ENCODE measurements around the gene OR1A1. TPM values are rescaled to one million over a fixed set of nuclear protein-coding genes. Genes with fewer than 3 reads are reported as not detected.

OR1A1 gene
- total and polyA plus RNA-seq, 9 of the 15 experiments (the other 6 are each of a cell fraction or from before 2014, with no cell fraction given): not detected

DNA sequence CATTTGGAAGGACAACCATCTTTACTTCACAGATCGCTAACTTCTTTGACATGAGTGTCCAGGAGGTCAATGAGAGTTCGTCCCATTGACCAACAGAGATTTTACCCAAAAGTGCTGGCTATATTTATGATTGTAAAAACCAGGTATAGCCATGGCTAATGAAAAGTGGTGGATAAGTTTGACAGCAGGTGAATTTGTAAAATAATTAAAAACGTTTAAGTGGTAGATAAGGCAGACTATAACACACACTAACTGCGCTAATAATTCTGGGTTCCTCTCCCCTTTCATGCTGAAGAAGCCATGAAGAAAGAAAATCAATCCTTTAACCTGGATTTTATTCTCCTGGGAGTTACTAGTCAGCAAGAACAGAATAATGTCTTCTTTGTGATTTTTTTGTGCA is 10.2 kb upstream of the OR1A1 start, which contains the start of gene OR1A2:
Gene OR1A2, plus strand, starts transcription at position 301 of the 400 bp plus-strand sequence. Its CDS starts 0 bp downstream, at position 301.
- Histone ChIP-seq H3K9ac (ENCODE audit: insufficient read depth in 1 of 2, low read depth in 2 of 2, low read length in 2 of 2) (no peak within 1 kb of the TSS), H3K27ac (ENCODE audit: extremely low read depth, low read depth, low read length) (no peak within 1 kb of the TSS), H3K9me3 (replicated peaks; ENCODE audit: control insufficient read depth, insufficient read depth, low read depth, low read length) (no peaks in the 10 kb centered on the region), H3K79me2 (ENCODE audit: control insufficient read depth, insufficient read depth, low read length) (no peaks in the 10 kb centered on the region), H3K9me1 (ENCODE audit: control insufficient read depth, insufficient read depth, low read length) (no peaks in the 10 kb centered on the region), H3K4me3 (no peak within 1 kb of the TSS), H4K20me1 (replicated peaks; ENCODE audit: control insufficient read depth, insufficient read depth, low read length) (no peaks in the 10 kb centered on the region), H3K4me2 (ENCODE audit: insufficient read depth, low read length) (no peak within 1 kb of the TSS), H3K27me3 (ENCODE audit: control insufficient read depth in 2 of 2, insufficient read depth in 2 of 2, low read length in 2 of 2) (no peaks in the 10 kb centered on the region), H3K4me1 (replicated peaks in 1 of 2; ENCODE audit: control insufficient read depth in 2 of 2, insufficient read depth in 2 of 2, low read length in 2 of 2) (no peaks in the 10 kb centered on the region), H3K36me3 (ENCODE audit: control insufficient read depth, insufficient read depth, low read length) (no peaks in the 10 kb centered on the region), H2AFZ (ENCODE audit: low read depth, low read length) (no peak within 1 kb of the TSS)
- in situ Hi-C loops (cut with MboI): no loop called here
- BruUV-seq (replicated peaks): no TSS peak
- ChIA-PET POLR2A (no interaction called here), CTCF (ENCODE audit: low intra/inter-chr PET ratio) (no interaction called here)
- ATAC-seq (no peak), FAIRE-seq (no peak), DNase-seq (ENCODE audit: extremely low read depth in 1 of 4, low spot score in 3 of 4) (no peak)
- intact Hi-C loops (cut with micrococcal nuclease): no loop called here
- WGBS (ENCODE audit: insufficient coverage, low coverage, missing lambda C conversion rate): 0% methylated on average over 4 of the region's 4 CpGs
- TF ChIP-seq NFE2L1 (tag; IDR thresholded peaks at IDR 0.05; ENCODE audit: borderline replicate concordance, low read depth) (no peak), MYBL2 (IDR thresholded peaks at IDR 0.05; ENCODE audit: low read depth) (no peak), MYBL2 (CRISPR knock-in tag; IDR thresholded peaks at IDR 0.05; ENCODE audit: borderline replicate concordance) (no peak), CSDE1 (IDR thresholded peaks at IDR 0.05) (no peak), RUNX1 (IDR thresholded peaks at IDR 0.05; ENCODE audit: low read depth) (no peak), TARDBP (IDR thresholded peaks at IDR 0.05) (no peak), ZNF551 (CRISPR knock-in tag; IDR thresholded peaks at IDR 0.05) (no peak), CCAR2 (IDR thresholded peaks at IDR 0.05; ENCODE audit: low read depth, low read length) (no peak), ILK (tag; IDR thresholded peaks at IDR 0.05; ENCODE audit: borderline replicate concordance, low read depth) (no peak), SAFB2 (IDR thresholded peaks at IDR 0.05; ENCODE audit: borderline replicate concordance, low read depth, low read length, severe bottlenecking) (no peak), POLR3A (IDR thresholded peaks at IDR 0.05; ENCODE audit: borderline replicate concordance, extremely low read depth, insufficient read depth, insufficient read length) (no peak), STAG1 (CRISPR knock-in tag; IDR thresholded peaks at IDR 0.05; ENCODE audit: borderline replicate concordance) (no peak), TEAD2 (tag; IDR thresholded peaks at IDR 0.05) (no peak)
- TF ChIP-seq, protein P1, sequence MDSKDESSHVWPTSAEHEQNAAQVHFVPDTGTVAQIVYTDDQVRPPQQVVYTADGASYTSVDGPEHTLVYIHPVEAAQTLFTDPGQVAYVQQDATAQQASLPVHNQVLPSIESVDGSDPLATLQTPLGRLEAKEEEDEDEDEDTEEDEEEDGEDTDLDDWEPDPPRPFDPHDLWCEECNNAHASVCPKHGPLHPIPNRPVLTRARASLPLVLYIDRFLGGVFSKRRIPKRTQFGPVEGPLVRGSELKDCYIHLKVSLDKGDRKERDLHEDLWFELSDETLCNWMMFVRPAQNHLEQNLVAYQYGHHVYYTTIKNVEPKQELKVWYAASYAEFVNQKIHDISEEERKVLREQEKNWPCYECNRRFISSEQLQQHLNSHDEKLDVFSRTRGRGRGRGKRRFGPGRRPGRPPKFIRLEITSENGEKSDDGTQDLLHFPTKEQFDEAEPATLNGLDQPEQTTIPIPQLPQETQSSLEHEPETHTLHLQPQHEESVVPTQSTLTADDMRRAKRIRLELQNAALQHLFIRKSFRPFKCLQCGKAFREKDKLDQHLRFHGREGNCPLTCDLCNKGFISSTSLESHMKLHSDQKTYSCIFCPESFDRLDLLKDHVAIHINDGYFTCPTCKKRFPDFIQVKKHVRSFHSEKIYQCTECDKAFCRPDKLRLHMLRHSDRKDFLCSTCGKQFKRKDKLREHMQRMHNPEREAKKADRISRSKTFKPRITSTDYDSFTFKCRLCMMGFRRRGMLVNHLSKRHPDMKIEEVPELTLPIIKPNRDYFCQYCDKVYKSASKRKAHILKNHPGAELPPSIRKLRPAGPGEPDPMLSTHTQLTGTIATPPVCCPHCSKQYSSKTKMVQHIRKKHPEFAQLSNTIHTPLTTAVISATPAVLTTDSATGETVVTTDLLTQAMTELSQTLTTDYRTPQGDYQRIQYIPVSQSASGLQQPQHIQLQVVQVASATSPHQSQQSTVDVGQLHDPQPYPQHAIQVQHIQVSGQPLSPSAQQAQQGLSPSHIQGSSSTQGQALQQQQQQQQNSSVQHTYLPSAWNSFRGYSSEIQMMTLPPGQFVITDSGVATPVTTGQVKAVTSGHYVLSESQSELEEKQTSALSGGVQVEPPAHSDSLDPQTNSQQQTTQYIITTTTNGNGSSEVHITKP (IDR thresholded peaks at IDR 0.05; ENCODE audit: partially characterized antibody): no peak
